HEK293 (cell line): Measurements from ENCODE around the gene FOXB1.

Experiments
- CTCF ChIP-seq: fragments of 450-650 bp; formaldehyde crosslinking; IDR thresholded peaks from 2 replicates; pipeline ENCODE4 v1.5.1; 2016; ENCODE audit warnings: missing biosample characterization, missing genetic modification characterization
- HIC1 ChIP-seq: fragments of 450-650 bp; formaldehyde crosslinking; IDR thresholded peaks from 2 replicates; pipeline ENCODE4 v1.5.1; 2016; ENCODE audit warnings: missing biosample characterization, missing genetic modification characterization
- KLF16 ChIP-seq: fragments of 450-650 bp; formaldehyde crosslinking; IDR thresholded peaks from 2 replicates; pipeline ENCODE4 v1.5.1; 2017; ENCODE audit warnings: missing biosample characterization, missing genetic modification characterization
- REST ChIP-seq: fragments of 450-650 bp; formaldehyde crosslinking; IDR thresholded peaks from 2 replicates; pipeline ENCODE4 v1.5.1; 2016; ENCODE audit warnings: missing biosample characterization, missing genetic modification characterization
- SP2 ChIP-seq: fragments of 450-650 bp; formaldehyde crosslinking; IDR thresholded peaks from 2 replicates; pipeline ENCODE4 v1.5.1; 2016; ENCODE audit warnings: missing biosample characterization, missing genetic modification characterization
- TSHZ1 ChIP-seq: fragments of 450-650 bp; formaldehyde crosslinking; IDR thresholded peaks from 2 replicates; pipeline ENCODE4 v1.5.1; 2016; ENCODE audit warnings: missing biosample characterization, missing genetic modification characterization, borderline replicate concordance
- YY1 ChIP-seq: fragments of 450-650 bp; formaldehyde crosslinking; IDR thresholded peaks from 2 replicates; pipeline ENCODE4 v1.5.1; 2018; ENCODE audit warnings: missing biosample characterization, missing genetic modification characterization
- ZBTB17 ChIP-seq: fragments of 450-650 bp; formaldehyde crosslinking; IDR thresholded peaks from 2 replicates; pipeline ENCODE4 v1.5.1; 2016; ENCODE audit warnings: missing biosample characterization, missing genetic modification characterization
- ZBTB8A ChIP-seq: fragments of 450-650 bp; formaldehyde crosslinking; IDR thresholded peaks from 2 replicates; pipeline ENCODE4 v1.5.1; 2016; ENCODE audit warnings: missing biosample characterization, missing genetic modification characterization
- ZFP37 ChIP-seq: fragments of 450-650 bp; formaldehyde crosslinking; IDR thresholded peaks from 2 replicates; pipeline ENCODE4 v1.5.1; 2016; ENCODE audit warnings: missing biosample characterization, missing genetic modification characterization
- ZNF274 ChIP-seq, 2 experiments: fragments of 200-500 bp in 1 of 2; fragments of 450-650 bp in 1 of 2; sonication (Bioruptor generic) in 1 of 2; formaldehyde crosslinking in 1 of 2; IDR thresholded peaks; 2 replicates each; pipeline versions ENCODE4 v1.5.1 to v1.6.1; 2014 to 2016; ENCODE audit warnings: borderline replicate concordance in 1 of 2, inconsistent platforms in 1 of 2, low read length in 1 of 2, missing biosample characterization in 1 of 2, missing genetic modification characterization in 1 of 2
- TF ChIP-seq, protein P1 (sequence below): fragments of 450-650 bp; formaldehyde crosslinking; conservative IDR thresholded peaks from 2 replicates; pipeline ENCODE4 v1.5.1; 2016; ENCODE audit warnings: low read depth, missing biosample characterization, missing genetic modification characterization
- TF ChIP-seq, protein P2 (sequence below): fragments of 450-650 bp; formaldehyde crosslinking; IDR thresholded peaks from 2 replicates; pipeline ENCODE4 v1.5.1; 2017; ENCODE audit warnings: missing biosample characterization, missing genetic modification characterization

DNA sequence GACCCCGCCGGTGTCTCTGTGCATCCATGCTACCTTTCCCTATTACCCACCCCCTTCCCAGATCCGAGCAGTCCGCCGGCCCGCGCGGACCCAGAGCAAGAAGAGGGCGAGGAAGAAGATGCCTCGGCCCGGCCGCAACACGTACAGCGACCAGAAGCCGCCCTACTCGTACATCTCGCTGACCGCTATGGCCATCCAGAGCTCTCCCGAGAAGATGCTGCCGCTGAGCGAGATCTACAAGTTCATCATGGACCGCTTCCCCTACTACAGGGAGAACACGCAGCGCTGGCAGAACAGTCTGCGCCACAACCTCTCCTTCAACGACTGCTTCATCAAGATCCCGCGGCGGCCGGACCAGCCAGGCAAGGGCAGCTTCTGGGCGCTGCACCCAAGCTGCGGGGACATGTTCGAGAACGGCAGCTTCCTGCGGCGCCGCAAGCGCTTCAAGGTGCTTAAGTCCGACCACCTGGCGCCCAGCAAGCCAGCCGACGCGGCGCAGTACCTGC is 788 bp downstream of the FOXB1 start:
- TF ChIP-seq CTCF (tag by site-specific recombination) (no peak), REST (tag by site-specific recombination) (no peak), YY1 (tag by site-specific recombination) (no peak), SP2 (tag by site-specific recombination) (no peak), ZNF274 (IDR thresholded peaks at IDR 0.05; ENCODE audit: low read length) (no peak), ZNF274 (tag by site-specific recombination; IDR thresholded peaks at IDR 0.05; ENCODE audit: borderline replicate concordance) (no peak), KLF16 (tag by site-specific recombination) (no peak), ZBTB8A (no peak), ZBTB17 (tag by site-specific recombination) (peak; percentile 31; the same call in 1 of the 2 replicates), ZFP37 (tag by site-specific recombination) (no peak), HIC1 (tag by site-specific recombination) (no peak), TSHZ1 (tag by site-specific recombination) (no peak)
- TF ChIP-seq, protein P1, sequence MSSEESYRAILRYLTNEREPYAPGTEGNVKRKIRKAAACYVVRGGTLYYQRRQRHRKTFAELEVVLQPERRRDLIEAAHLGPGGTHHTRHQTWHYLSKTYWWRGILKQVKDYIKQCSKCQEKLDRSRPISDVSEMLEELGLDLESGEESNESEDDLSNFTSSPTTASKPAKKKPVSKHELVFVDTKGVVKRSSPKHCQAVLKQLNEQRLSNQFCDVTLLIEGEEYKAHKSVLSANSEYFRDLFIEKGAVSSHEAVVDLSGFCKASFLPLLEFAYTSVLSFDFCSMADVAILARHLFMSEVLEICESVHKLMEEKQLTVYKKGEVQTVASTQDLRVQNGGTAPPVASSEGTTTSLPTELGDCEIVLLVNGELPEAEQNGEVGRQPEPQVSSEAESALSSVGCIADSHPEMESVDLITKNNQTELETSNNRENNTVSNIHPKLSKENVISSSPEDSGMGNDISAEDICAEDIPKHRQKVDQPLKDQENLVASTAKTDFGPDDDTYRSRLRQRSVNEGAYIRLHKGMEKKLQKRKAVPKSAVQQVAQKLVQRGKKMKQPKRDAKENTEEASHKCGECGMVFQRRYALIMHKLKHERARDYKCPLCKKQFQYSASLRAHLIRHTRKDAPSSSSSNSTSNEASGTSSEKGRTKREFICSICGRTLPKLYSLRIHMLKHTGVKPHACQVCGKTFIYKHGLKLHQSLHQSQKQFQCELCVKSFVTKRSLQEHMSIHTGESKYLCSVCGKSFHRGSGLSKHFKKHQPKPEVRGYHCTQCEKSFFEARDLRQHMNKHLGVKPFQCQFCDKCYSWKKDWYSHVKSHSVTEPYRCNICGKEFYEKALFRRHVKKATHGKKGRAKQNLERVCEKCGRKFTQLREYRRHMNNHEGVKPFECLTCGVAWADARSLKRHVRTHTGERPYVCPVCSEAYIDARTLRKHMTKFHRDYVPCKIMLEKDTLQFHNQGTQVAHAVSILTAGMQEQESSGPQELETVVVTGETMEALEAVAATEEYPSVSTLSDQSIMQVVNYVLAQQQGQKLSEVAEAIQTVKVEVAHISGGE (tag by site-specific recombination) = no peak; the same call in 1 of the 2 replicates
- TF ChIP-seq, protein P2, sequence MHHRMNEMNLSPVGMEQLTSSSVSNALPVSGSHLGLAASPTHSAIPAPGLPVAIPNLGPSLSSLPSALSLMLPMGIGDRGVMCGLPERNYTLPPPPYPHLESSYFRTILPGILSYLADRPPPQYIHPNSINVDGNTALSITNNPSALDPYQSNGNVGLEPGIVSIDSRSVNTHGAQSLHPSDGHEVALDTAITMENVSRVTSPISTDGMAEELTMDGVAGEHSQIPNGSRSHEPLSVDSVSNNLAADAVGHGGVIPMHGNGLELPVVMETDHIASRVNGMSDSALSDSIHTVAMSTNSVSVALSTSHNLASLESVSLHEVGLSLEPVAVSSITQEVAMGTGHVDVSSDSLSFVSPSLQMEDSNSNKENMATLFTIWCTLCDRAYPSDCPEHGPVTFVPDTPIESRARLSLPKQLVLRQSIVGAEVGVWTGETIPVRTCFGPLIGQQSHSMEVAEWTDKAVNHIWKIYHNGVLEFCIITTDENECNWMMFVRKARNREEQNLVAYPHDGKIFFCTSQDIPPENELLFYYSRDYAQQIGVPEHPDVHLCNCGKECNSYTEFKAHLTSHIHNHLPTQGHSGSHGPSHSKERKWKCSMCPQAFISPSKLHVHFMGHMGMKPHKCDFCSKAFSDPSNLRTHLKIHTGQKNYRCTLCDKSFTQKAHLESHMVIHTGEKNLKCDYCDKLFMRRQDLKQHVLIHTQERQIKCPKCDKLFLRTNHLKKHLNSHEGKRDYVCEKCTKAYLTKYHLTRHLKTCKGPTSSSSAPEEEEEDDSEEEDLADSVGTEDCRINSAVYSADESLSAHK (tag by site-specific recombination) = no peak
